GM21737 (cell line): Measurements from ENCODE around the gene CD7.

Source experiments
- ATAC-seq: cut with Tn5 transposase; IDR thresholded peaks from one replicate; pipeline ENCODE4 v1.9.1; 2021; ENCODE audit warnings: mild to moderate bottlenecking, moderate library complexity; ENCODE audit not compliant: unreplicated experiment

CD7 gene

GRCh38 chr17:82282239-82283207 lies 34.9 kb downstream of the CD7 start:
- ATAC-seq = no peak

GRCh38 chr17:82281502-82282238 lies 35.7 kb downstream of the CD7 start:
- ATAC-seq = no peak

GRCh38 chr17:82281076-82281475 lies 36.3 kb downstream of the CD7 start:
- ATAC-seq = no peak

- no peak for ATAC-seq
These were observed 36.9 kb downstream of the CD7 start for GRCh38 chr17:82280537-82280936.

- ATAC-seq = no peak
These were observed 38.5 kb downstream of the CD7 start for GRCh38 chr17:82278786-82279391.

GRCh38 chr17:82278308-82278707 lies 39.1 kb downstream of the CD7 start:
- ATAC-seq = no peak

- no peak for ATAC-seq
These were observed 39.6 kb downstream of the CD7 start for GRCh38 chr17:82277851-82278250.

- ATAC-seq = no peak
These were observed 40.5 kb downstream of the CD7 start for GRCh38 chr17:82276938-82277337.

GRCh38 chr17:82275326-82275725 lies 42.1 kb downstream of the CD7 start:
- ATAC-seq = no peak

- no peak for ATAC-seq
These were observed 43.0 kb downstream of the CD7 start for GRCh38 chr17:82274134-82275020.

GRCh38 chr17:82273327-82274133 lies 43.9 kb downstream of the CD7 start, which contains the start of gene CSNK1D:
Gene CSNK1D, minus strand, starts transcription at chr17:82273700. Its CDS starts 319 bp downstream, at chr17:82273381.
- peak; percentile 66 for ATAC-seq

GRCh38 chr17:82272495-82273326 lies 44.7 kb downstream of the CD7 start:
- peak; percentile 8 for ATAC-seq

GRCh38 chr17:82271401-82271800 lies 46.0 kb downstream of the CD7 start:
- no peak for ATAC-seq

GRCh38 chr17:82270651-82271050 lies 46.8 kb downstream of the CD7 start:
- no peak for ATAC-seq

- no peak for ATAC-seq
These were observed 47.4 kb downstream of the CD7 start for GRCh38 chr17:82269882-82270500.

- ATAC-seq = no peak
These were observed 48.1 kb downstream of the CD7 start for GRCh38 chr17:82269138-82269881.

GRCh38 chr17:82267575-82268379 lies 49.6 kb downstream of the CD7 start:
- ATAC-seq = no peak
